GM06990 (cell line): ENCODE results near the gene INSIG1.
A peak's percentile ranks its signal among the peaks of the same experiment; 100 is the strongest.

Experiments
- DNase-seq: peaks from one replicate; pipeline ENCODE4 v3.0.0-alpha.2; 2011; ENCODE audit not compliant: insufficient read length; ENCODE audit errors: extremely low read depth
- H3K27me3 ChIP-seq: replicated peaks from 2 replicates; pipeline ENCODE4 v1.6.0; 2011; ENCODE audit warnings: low read length; ENCODE audit not compliant: control insufficient read depth, insufficient read depth
- H3K36me3 ChIP-seq: 2 replicates; pipeline ENCODE4 v1.5.1; 2011; ENCODE audit warnings: low read length; ENCODE audit not compliant: control insufficient read depth, insufficient read depth
- H3K4me3 ChIP-seq: replicated peaks from 2 replicates; pipeline ENCODE4 v1.5.1; 2011; ENCODE audit warnings: low read depth, mild to moderate bottlenecking, control low read depth, low read length
- TF ChIP-seq, protein P1 (sequence below): IDR thresholded peaks from 2 replicates; pipeline ENCODE4 v1.5.1; 2011; ENCODE audit warnings: low read length, control low read depth, mild to moderate bottlenecking, inconsistent platforms; ENCODE audit not compliant: insufficient read depth, poor library complexity, severe bottlenecking

Gene INSIG1

DNA sequence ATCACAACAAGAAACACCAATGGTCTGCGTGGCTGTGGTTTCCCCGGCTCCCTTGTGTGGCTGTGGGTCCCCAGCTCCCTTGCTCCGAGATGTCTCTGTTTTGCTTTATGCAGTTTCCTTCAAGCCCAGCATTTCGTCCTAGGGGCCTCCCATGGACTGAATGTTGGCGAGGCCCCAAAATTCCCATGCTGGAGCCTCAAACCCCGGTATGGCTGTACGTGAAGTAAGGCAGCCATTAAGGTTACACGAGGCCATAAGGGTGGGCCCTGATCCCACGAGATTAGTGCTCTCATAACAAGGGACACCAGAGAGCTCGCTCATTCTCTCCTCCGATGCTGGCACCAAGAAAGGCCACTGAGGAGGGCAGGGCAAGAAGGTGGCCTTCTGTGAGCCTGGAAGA lies 44.6 kb downstream of the INSIG1 start:
- TF ChIP-seq, protein P1, sequence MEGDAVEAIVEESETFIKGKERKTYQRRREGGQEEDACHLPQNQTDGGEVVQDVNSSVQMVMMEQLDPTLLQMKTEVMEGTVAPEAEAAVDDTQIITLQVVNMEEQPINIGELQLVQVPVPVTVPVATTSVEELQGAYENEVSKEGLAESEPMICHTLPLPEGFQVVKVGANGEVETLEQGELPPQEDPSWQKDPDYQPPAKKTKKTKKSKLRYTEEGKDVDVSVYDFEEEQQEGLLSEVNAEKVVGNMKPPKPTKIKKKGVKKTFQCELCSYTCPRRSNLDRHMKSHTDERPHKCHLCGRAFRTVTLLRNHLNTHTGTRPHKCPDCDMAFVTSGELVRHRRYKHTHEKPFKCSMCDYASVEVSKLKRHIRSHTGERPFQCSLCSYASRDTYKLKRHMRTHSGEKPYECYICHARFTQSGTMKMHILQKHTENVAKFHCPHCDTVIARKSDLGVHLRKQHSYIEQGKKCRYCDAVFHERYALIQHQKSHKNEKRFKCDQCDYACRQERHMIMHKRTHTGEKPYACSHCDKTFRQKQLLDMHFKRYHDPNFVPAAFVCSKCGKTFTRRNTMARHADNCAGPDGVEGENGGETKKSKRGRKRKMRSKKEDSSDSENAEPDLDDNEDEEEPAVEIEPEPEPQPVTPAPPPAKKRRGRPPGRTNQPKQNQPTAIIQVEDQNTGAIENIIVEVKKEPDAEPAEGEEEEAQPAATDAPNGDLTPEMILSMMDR, result no peak
- DNase-seq, result no peak
- H3K4me3 ChIP-seq, result no peak overlapping the region
- no peaks in the 10 kb centered on the region for H3K27me3 ChIP-seq
- no peaks in the 10 kb centered on the region for H3K36me3 ChIP-seq

DNA sequence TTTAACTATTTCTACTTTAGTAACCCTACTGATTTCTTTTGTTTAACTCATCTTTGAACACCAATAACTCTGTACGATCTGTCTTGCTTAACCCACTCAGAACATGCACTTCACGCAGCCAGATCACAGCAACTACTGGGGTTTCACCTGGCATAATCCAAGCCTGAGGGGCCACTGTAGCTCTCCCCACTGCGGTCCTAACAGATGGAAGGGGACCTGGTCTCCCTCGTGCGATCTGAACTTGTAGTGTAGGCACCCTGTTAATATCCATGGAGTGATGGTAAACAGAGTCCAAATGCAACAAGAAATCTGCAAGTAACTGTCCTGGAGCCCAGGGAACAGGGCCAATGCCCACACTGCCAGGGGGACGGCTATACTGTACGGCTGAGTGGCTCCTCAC lies 45.5 kb downstream of the INSIG1 start:
- no peaks in the 10 kb centered on the region for H3K27me3 ChIP-seq
- no peak for DNase-seq
- TF ChIP-seq, protein P1, result no peak
- no peaks in the 10 kb centered on the region for H3K36me3 ChIP-seq
- H3K4me3 ChIP-seq, result no peak overlapping the region

DNA sequence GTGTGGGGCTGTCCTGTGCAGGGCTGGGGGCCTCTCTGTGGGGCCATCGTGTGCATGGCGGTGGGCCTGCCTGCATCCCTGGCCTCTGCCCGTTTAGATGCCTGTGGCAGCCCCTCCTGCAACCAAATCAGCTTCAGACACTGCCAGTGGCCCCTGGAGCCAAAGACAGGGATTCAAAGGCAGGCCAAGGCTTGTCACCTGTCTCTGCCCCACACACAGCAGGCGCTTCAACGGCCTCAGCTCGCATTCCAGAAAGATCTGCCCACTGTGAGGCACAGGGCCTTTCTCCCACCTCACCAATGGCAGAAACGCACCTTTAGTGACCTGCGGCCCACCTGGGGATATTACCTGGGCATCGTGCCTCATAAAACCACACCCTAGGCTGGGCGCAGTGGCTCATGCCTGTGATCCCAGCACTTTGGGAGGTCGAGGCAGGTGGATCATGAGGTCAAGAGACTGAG lies 46.0 kb downstream of the INSIG1 start:
- no peaks in the 10 kb centered on the region for H3K27me3 ChIP-seq
- H3K4me3 ChIP-seq, result no peak overlapping the region
- no peak for DNase-seq
- TF ChIP-seq, protein P1, result no peak
- no peaks in the 10 kb centered on the region for H3K36me3 ChIP-seq

DNA sequence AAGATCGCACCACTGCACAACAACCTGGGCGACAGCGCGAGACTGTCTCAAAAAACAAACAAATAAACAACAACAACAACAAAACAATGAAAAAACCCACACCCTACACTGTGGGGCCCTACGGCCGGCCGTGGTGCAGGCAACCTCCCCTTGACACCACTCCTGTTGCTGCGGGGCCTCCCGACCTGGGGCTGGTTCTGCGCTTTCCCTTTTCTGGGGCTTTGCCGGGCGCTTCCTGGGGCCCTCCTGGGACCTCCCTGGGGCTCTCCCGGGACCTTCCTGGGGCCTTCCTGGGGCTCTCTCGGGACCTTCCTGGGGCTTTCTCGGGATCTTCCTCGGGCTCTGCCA lies 46.6 kb downstream of the INSIG1 start:
- Histone ChIP-seq H3K36me3 (no peaks in the 10 kb centered on the region), H3K4me3 (no peak overlapping the region; the same call in 1 of the 2 replicates)

DNA sequence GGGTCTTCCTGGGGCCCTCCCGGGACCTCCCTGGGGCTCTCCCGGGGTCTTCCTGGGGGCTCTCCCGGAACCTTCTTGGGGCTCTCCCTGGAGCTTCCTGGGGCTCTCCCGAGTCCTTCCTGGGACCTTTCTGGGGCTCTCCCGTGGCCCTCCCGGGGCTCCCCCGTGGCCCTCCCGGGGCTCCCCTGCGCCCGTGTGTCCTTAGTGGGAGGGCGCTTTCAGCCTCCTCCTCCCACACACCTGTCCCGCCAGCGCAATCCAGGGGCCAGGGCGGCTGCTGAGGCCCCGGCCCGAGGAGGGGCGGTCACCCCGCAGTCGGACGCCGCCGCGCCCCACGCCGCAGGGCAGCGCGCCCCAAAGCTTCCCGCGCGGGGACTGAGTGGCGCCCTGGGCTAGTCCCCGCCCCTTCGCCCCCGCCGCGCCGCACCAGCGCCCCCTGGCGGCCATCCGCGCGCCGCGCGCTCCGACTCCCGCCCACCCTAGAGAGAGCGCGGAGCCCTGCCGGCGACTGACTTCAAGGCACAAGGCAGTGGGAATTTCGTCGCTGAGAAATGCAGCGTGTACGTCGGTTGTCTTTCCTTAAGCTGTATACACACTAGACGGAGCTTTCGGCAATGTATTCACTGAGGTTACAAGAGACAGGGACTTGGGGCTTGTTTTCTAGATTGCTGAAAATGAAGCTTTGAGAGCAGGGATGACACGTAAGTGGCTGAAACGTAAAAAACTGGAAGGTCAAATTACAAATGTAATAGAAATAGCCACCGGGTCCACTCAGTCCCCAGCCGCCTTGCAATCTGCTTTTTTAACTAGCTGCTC lies 47.1 kb downstream of the INSIG1 start:
- no peaks in the 10 kb centered on the region for H3K36me3 ChIP-seq
- peak overlapping the region; percentile 44 for H3K4me3 ChIP-seq
- DNase-seq, result peak; percentile 82
- H3K27me3 ChIP-seq, result no peaks in the 10 kb centered on the region
- TF ChIP-seq, protein P1, result peak; percentile 52

More for the DNA sequence above, 46.6 kb downstream of the INSIG1 start:
- no peaks in the 10 kb centered on the region for H3K27me3 ChIP-seq
- DNase-seq, result no peak
- TF ChIP-seq, protein P1, result no peak

DNA sequence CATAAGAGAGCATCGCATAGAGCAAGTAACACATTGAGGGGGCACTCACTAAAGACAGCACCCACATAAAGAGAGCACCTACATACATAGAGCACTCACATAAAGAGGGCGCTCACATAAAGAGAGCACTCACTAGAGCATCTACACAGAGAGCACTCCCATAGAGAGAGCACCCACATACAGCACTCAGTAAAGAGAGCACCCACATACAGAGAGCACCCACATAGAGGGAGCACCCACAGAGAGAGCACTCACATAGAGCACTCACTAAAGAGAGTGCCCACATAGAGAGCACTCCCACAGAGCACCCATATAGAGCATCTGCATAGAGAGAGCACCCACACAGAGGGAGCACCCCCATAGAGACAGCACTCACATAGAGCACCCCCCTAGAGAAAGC lies 47.8 kb downstream of the INSIG1 start:
- TF ChIP-seq, protein P1, result no peak
- Histone ChIP-seq H3K4me3 (peak overlapping the region; percentile 19; the same call in 1 of the 2 replicates), H3K36me3 (no peaks in the 10 kb centered on the region), H3K27me3 (no peaks in the 10 kb centered on the region)
- no peak for DNase-seq
